Hypothalamus (tissue), 51 donors: ENCODE measurements around the gene POMGNT1.
"Not testable (repeated sequence)": the region's sequence is repeated elsewhere in the genome, so short reads cannot be mapped to it uniquely, and the experiment has no call there.

ENCODE experiments used
- DNase-seq, 51 donors: peaks; one replicate each; lab custom pipeline; 2025; lab: John Stamatoyannopoulos, UW

Gene POMGNT1

DNA sequence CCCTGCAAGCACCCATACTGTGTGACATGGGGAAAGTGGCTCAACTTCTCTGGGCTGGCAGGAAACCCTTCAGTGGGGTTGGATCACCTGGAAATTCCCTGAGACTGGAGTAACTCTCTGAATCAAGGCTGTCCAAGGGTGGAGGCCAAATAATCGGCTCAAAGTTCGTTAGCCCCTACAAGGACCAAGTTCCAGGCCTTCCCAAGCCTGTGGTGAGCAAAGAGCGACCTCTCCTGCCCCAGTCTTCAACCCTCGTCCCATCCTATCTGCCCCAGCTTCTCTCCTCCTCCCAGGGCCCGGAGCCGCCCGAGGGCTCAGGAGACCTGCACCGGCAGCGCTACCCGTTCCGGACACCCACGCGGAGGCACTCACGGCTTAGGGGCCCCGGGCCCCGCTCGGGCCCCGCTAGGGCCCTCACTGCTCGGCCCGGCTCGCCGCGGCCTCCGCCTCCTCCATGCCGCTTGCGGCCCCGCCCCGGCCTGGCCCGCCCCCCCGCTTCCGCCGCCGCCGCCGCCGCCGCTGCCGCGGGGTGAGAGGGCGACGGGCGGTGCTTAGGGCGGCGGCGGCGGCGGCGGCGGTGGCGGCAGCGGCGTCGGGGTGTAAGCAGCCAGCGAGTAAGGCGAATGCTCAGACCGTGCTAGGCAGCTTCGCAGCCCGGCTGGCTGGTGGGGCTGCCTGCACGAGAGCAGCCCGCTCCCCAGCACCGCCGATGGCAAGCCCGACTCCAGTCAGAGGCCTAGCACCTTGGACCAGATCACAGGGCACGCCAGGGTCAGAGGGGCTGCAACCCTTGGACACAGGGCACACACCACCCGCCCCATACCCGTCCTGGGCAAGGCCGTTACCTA is at the start of gene POMGNT1:
Gene POMGNT1, minus strand, starts transcription at position 471 of the 848 bp plus-strand sequence. CDS start 613 bp downstream, outside the sequence.
- peak in 39 of 51 donors; percentile 17 to 78 (median 57) for DNase-seq

DNA sequence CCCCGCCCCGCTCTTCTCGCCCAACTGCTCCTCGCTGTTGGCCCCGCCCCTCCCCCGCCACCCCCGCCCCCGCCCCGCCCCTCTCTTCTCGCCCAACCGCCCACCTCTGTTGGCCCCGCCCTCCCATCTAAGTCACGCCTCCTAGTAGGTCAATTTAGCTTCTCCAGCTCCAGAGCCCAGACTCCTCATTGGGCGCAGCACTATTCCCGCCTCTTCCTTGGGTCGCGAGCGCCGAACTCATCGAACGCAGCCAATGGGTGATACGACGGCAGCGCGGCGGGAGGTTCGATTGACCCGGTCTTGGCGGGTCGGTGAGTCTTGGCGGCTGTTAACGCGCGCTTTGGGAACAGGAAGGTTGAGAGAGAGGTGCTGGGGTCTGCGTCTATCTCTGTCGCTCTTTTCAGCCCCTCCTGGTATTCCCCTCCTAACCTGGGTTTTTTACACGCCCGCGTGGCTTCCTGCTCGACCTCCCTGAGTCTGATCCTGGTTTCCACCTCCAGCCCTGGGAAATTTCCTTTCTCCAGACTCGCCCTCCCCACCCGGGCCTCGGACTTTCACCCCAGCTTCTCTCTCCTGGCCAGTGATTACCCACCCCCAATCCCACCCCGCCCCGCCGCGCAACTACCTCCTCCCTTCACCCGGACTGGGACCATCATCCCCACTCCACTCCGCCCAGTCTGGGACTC is 49.3 kb upstream of the POMGNT1 start, which contains the start of gene RAD54L:
Gene RAD54L, plus strand, starts transcription at position 328 of the 686 bp plus-strand sequence. CDS start 643 bp downstream, outside the sequence.
- peak; percentile 37 to 99 (median 94) for DNase-seq

DNA sequence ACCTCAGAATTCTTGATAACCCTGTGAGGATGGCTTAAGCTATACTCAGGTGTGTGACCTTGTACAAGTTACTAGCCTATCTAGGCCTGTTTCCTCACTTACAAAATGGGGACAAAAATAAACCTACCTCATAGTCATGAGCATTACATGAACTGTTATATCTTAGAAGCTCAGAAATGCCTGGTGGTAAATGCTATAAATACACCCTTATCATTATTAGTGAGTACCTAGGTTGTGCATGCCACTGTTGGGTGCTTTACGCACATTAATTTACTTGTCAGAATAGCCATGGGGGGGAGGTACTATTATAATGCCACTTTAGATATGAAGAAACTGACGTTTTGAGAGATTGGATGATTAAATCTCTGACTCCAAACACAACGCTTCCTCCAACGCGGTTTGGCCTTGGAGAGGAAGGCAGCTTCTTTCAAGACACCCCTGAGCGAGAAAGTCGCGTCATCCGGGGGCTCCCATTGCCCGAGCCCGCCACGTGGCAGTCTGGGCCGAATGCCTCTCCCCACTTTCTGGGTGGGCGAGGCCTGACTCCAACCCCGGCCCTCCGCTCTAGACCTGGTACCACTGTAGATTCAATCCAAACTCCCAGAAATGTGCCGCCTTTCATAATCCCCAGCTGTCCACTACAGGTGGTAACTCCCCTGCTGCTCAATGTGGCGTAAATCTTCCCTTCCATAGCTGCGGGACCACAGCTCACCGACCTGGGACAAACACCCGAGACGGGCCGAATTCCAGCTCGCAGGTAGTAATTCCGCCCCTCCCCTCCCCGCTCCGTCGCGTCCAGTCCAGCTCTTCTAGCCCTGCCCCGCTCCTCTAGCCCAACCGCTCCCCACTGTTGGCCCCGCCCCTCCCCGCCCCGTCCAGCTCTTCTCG is 48.6 kb upstream of the POMGNT1 start:
- peak in 22 of 51 donors; percentile 30 to 99 (median 52) for DNase-seq

DNA sequence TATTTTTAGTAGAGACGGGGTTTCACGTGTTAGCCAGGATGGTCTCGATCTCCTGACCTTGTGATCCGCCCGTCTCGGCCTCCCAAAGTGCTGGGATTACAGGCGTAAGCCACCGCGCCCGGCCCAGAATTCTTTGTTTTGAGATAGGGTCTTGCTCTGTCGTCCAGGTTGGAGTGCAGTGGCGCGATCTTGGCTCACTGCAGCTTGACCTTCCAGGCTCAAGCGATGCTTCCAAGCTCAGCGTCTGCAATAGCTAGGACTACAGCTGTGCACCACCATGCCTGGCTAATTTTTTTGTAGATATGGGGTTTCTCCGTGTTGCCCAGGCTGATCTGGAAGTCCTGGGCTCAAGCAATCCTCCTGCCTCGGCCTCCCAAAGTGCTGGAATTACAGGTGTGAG is 47.9 kb upstream of the POMGNT1 start:
- DNase-seq: not testable (repeated sequence)

DNA sequence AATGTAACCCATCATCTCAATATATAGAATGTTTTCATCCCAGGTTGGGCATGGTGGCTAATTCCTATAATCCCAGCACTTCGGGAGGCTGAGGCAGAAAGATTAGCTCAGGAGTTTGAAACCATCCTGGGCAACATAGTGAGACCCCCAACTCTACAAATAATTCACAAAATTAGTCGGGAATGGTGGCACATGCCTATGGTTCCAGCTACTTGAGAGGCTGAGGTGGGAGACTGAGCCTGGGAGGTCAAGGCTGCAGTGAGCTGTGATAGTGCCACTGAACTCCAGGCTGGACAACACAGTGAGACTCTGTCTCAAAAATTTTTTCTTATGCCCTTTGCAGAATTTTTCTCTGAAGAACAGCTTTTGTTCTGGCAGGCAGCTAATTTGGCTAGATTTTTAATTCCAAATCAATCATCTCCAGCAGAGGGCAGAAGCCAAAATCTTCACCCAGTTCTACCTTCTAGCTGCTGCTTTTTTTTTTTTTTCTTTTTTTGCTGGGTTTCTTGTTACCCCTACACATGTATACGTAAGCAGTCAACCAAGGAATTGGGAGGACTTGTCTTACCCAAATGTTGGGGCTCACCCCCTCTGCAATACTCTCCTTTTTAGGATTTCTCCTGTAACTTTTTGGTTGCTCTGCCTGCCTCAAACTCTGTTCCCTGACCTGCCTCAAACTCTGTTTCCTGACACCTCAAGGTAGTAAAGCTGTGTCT is 46.6 kb upstream of the POMGNT1 start:
- no peak for DNase-seq

DNA sequence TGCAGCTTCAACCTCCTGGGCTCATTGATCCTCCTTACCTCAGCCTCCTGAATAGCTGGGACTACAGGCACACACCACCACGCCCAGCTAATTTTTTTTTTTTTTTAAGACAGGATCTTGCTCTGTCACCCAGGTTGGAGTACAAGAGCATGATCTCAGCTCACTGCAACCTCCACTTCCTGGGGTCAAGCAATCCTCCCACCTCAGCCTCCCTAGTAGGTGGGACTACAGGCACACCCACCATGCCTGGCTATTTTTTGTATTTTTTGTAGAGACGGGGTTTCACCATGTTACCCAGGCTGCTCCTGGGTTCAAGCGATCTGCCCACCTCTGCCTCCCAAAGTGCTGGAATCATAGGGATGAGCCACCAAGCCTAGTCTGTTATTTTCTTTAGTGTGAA is 45.6 kb upstream of the POMGNT1 start:
- not testable (repeated sequence) for DNase-seq

DNA sequence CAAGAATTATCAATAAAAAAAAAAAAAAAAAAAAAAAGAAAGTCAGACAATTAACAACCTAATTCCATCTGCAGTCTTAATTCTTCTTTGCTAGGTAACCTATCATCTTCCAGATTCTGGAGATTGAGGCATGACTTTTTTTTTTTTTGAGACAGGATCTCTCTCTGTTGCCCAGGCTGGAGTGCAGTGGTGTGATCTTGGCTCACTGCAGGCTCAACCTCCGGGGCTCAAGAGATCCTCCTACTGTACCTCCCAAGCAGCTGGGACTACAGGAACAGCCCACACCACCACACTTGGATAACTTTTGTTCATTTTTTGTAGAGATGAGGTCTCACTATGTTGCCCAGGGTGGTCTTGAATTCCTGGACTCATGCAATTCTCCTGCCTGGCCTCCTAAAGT is 44.7 kb upstream of the POMGNT1 start:
- no peak for DNase-seq

DNA sequence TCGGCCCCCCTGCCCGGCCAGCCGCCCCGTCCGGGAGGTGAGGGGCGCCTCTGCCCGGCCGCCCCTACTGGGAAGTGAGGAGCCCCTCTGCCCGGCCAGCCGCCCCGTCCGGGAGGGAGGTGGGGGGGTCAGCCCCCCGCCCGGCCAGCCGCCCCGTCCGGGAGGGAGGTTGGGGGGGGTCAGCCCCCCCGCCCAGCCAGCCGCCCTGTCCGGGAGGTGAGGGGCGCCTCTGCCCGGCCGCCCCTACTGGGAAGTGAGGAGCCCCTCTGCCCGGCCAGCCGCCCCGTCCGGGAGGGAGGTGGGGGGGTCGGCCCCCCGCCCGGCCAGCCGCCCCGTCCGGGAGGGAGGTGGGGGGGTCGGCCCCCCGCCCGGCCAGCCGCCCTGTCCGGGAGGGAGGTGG is 43.5 kb upstream of the POMGNT1 start:
- not testable (repeated sequence) for DNase-seq

DNA sequence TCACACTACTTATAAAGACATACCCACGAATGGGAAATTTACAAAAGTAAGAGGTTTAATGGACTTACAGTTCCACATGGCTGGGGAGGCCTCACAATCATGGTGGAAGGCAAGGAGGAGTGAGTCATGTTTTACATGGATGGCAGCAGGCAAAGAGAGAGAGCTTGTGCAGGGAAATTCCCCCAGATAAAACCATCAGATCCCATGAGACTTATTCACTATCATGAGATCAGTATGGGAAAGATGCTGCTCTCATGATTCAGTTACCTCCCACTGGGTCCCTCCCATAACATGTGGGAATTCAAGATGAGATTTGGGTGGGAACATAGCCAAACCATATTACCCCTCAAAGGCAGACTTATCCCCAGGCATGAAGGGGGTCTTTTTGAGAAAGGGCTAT is 40.6 kb upstream of the POMGNT1 start:
- DNase-seq: not testable (repeated sequence)

DNA sequence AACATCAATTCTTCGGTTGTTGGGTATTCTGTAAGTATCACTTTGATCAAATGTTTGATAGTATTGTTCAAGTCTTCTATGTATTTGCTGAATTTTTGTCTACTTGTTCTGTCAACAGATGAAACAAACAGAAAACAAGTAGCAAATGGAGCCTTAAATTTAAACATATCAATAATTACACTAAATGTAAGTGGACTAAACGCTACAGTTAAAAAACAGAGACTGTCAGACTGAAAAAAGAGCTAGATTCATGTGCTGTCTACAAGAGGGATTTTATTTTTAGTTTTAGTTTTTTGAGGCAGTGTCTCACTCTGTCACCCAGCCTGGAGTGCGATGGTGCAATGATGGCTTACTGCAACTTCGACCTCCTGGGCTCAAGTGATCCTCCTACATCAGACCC is 38.6 kb upstream of the POMGNT1 start:
- no peak for DNase-seq

DNA sequence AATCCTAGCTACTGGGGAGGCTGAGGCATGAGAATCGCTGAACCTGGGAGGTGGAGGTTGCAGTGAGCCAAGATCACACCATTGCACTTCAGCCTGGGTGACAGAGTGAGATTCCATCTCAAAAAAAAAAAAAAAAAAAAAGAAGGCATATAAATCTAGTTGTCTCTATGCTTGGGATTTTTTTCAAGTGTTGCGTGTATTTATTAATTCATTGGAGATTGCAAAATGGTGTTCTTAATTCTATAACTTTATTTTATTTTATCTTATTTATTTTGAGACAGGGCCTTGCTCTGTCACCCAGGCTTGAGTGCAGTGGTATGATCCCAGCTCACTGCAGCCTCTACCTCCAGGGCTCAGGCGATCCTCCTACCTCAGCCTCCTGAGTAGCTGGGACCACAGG is 33.0 kb upstream of the POMGNT1 start:
- not testable (repeated sequence) for DNase-seq

DNA sequence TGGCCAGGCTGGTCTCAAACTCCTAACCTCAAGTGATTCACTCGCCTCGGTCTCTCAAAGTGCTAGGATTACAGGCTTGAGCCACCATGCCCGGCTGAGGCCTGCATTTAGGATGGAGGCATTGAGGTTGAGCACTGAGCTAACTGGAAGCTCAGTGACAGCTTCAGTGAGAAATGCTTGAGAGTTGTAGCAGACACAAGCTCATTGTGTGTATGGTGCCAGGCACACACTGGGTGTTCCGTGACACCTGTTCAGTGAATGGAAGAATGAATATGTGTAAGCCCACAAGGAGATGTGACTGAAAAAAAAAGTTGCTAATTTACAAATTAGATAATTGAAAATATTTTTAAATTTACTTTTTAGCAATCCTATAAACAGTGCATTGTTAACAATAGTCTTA is 26.7 kb upstream of the POMGNT1 start:
- DNase-seq: peak in 9 of 51 donors; percentile 4 to 43 (median 20)

DNA sequence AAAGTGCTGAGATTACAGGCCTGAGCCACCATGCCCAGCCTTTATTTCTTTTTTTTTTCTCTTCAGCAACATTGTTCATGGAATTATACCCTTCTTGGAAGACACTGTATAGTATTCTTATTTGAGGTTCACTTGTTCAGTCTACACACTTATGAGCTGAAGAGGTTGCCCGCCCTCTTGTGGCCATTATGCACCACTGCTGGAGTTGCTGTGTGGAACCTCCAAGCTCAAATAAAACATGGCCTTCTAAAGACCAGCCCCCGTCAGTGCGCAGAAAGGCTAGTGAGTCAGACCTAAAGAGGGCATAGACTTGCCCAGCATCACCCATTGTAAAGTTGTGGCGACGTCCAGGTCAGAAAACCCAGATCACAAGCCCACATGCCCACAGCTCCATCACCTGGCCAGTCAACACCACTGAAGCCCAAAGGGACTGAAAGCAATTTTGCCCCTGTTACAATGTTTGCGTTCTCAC is 25.3 kb upstream of the POMGNT1 start:
- DNase-seq: peak in 43 of 51 donors; percentile 16 to 87 (median 58)

DNA sequence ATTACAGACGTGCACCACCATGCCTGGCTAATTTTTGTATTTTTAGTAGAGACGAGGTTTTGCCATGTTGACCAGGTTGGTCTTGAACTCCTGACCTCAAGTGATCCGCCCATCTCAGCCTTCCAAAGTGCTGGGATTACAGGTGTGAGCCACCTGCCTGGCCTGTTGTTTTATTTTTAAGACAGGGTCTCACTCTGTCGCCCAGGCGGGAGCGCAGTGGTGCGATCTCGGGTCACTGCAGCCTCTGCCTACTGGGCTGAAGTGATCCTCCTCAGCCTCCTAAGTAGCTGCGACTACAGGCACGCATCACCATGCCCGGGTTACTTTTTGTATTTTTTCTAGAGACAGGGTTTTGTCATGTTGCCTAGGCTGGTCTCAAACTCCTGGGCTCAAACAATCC is 24.8 kb upstream of the POMGNT1 start:
- DNase-seq: not testable (repeated sequence)

DNA sequence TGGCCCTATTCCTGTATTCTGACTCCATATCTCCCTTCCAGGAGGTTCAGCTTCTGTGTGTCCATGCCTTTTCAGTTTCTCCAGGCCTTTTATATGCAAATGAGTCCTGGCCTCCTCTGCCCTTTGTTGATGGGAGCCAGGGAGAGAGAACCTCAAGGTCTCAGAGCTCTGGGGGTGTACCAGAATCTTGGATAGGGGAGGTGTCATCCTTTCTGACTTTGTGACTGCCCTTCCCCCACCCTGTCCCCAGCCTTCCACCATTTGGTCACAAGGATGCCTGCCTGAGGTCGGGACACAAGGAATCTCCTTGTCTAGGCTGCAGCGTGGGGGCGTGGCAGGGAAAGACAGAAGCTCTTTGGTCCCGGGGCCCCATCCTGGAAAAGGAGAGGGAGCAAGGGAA is 23.5 kb upstream of the POMGNT1 start:
- DNase-seq: peak in 44 of 51 donors; percentile 17 to 93 (median 74)

DNA sequence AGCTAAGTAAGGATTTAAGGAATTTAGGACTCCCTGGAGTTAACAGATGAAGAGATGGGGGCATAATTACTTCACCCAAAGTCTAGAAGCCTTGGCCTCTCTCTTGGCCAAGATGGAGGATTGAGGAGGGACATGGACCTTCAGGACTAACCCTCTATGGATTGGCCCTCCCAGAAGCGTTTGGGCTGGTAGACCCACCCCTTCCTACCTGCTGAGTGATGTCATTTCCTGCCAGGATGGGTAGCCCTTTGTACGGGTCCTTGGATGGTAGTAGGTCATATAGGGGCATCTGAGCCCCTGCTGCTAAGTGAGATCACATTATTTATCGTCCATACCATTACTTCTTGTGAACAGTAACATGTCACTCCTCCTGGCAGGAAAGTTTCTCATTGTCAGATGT is 22.6 kb upstream of the POMGNT1 start:
- no peak for DNase-seq

DNA sequence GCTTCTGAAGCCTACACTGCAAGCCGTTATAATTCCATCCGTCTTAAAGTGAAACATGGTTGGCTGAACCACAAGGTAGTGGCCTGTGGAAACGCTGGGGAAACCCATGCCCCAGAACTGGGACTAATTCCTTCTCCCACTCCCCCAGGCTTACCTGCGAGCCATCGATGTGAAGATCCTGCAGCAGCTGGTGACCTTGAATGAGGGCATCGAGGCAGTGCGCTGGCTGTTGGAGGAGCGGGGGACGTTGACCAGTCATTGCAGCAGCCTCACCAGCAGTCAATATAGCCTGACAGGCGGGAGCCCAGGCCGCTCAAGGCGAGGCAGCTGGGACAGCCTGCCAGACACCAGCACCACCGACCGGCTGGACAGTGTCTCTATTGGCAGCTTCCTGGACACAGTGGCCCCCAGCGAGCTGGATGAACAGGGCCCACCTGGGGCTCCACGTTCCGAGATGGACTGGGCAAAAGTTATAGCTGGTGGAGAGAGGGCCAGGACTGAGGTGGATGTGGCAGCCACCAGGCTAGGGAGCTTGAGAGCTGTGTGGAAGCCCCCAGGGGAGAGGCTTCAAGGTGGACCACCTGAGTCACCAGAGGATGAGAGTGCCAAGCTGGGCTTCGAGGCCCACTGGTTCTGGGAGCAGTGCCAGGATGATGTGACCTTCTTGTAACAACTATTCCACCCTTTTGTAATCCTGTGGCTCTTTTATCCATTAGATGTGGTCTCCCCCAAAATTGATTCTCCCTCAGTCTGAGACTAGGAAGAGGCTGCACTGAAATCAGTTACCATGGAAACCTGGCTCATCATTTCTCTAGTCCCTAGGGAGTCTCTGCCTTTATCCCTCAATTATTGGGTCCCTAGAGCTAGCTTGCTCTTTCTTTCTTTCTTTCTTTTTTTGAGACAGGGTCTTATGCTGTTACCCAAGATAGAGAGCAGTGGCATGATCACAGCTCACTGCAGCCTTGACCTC is 21.6 kb upstream of the POMGNT1 start:
- peak in 12 of 51 donors; percentile 5 to 41 (median 20) for DNase-seq

DNA sequence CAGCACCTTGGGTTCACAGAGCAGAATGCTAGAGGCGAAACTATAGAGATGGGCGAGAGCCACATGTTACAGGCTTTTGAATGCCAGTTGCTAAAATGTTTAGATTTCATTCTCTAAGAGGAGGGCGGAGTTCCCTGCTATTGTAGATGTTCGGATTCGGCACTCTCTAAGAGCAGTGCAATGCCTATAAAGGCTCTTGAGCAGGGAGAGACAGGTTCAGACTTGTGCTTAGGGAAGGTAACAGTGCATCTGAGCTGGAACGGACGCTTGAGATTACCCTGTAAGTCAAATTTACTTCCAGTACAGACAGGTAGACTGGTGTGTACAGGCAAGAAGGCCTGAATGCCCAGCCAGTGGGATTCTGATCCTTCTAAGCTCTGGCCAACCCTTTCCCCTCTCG is 20.2 kb upstream of the POMGNT1 start:
- DNase-seq: no peak

DNA sequence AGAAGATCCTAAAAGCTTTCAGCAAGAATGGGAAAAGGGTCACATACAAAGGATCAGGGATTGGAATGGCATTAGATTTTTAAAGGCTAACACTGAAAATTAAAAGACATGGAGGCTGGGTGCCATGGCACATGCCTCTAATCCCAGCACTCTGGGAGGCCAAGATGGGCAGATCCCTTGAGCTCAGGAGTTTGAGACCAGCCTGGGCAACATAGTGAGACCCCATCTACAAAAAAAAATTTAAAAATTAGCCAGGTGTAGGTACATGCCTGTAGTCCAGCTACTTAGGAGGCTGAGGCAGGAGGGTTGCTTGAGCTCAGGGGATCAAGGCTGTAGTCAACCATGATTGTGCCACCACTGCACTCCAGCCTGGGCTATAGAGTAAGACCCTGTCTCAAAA is 17.3 kb upstream of the POMGNT1 start:
- no peak for DNase-seq
